Mucosa of rectum (tissue), 2 donors: ENCODE measurements around the gene JOSD1.
"Not testable (repeated sequence)": the region's sequence is repeated elsewhere in the genome, so short reads cannot be mapped to it uniquely, and the experiment has no call there.

ENCODE experiments used
- H3K27ac ChIP-seq, 2 donors: one replicate each; pipeline ENCODE4 v1.7.0; 2013; ENCODE audit warnings: inconsistent platforms in 2 of 2, low read depth in 2 of 2, low read length in 2 of 2
- H3K27me3 ChIP-seq, 2 donors: one replicate each; pipeline ENCODE4 v1.7.0; 2013; ENCODE audit warnings: low read length in 2 of 2; ENCODE audit not compliant: control insufficient read depth in 2 of 2, insufficient read depth in 2 of 2
- H3K36me3 ChIP-seq, 2 donors: one replicate each; pipeline ENCODE4 v1.7.0; 2013; ENCODE audit warnings: low read length in 2 of 2; ENCODE audit not compliant: control insufficient read depth in 2 of 2, insufficient read depth in 2 of 2
- H3K4me1 ChIP-seq, 2 donors: one replicate each; pipeline ENCODE4 v1.7.0; 2013; ENCODE audit warnings: low read length in 2 of 2, mild to moderate bottlenecking in 1 of 2; ENCODE audit not compliant: control insufficient read depth in 2 of 2, insufficient read depth in 2 of 2
- H3K4me3 ChIP-seq, 2 donors: one replicate each; pipeline ENCODE4 v1.7.0; 2013; ENCODE audit warnings: low read length in 2 of 2
- H3K9ac ChIP-seq, 2 donors: one replicate each; pipeline ENCODE4 v1.7.0; 2013; ENCODE audit warnings: low read length in 2 of 2, low read depth in 1 of 2, mild to moderate bottlenecking in 1 of 2
- H3K9me3 ChIP-seq, 2 donors: one replicate each; pipeline ENCODE4 v1.7.0; 2013; ENCODE audit warnings: low read length in 2 of 2; ENCODE audit not compliant: control insufficient read depth in 2 of 2
- donor health status: healthy.
- donor health status: Normal muscosa, but diverticular disease.

JOSD1 gene

GRCh38 chr22:38655519-38656255 lies 45.1 kb downstream of the JOSD1 start:
- peak overlapping the region; percentile 72 to 96 for H3K4me3 ChIP-seq
- H3K9ac ChIP-seq, result peak overlapping the region in 1 of 2 donors; percentile 89

GRCh38 chr22:38653741-38654140 lies 47.0 kb downstream of the JOSD1 start:
- Histone ChIP-seq H3K4me1 (peaks cover 5 to 15% of the 10 kb centered on the region in 2 donors), H3K9ac (no peak overlapping the region), H3K4me3 (no peak overlapping the region), H3K9me3 (no peaks in the 10 kb centered on the region), H3K27ac (no peak overlapping the region), H3K27me3 (no peaks in the 10 kb centered on the region), H3K36me3 (no peaks in the 10 kb centered on the region)

More at GRCh38 chr22:38655519-38656255, 45.1 kb downstream of the JOSD1 start:
- Histone ChIP-seq H3K27me3 (no peaks in the 10 kb centered on the region), H3K27ac (peak overlapping the region; percentile 85 to 90), H3K9me3 (no peaks in the 10 kb centered on the region), H3K36me3 (peaks cover 0 to under 1% of the 10 kb centered on the region in 2 donors), H3K4me1 (peaks cover 5 to 15% of the 10 kb centered on the region in 2 donors)

GRCh38 chr22:38652859-38653258 lies 47.9 kb downstream of the JOSD1 start:
- Histone ChIP-seq H3K27ac (no peak overlapping the region), H3K9ac (no peak overlapping the region)

GRCh38 chr22:38649841-38650522 lies 50.8 kb downstream of the JOSD1 start:
- H3K9ac ChIP-seq, result no peak overlapping the region
- H3K4me3 ChIP-seq, result no peak overlapping the region
- no peaks in the 10 kb centered on the region for H3K27me3 ChIP-seq
- H3K36me3 ChIP-seq, result no peaks in the 10 kb centered on the region
- peaks cover 0 to 3% of the 10 kb centered on the region in 2 donors for H3K4me1 ChIP-seq
- no peaks in the 10 kb centered on the region for H3K9me3 ChIP-seq
- H3K27ac ChIP-seq, result no peak overlapping the region

More at GRCh38 chr22:38652859-38653258, 47.9 kb downstream of the JOSD1 start:
- Histone ChIP-seq H3K4me3 (no peak overlapping the region), H3K9me3 (no peaks in the 10 kb centered on the region), H3K36me3 (no peaks in the 10 kb centered on the region), H3K4me1 (peaks cover 5 to 15% of the 10 kb centered on the region in 2 donors), H3K27me3 (no peaks in the 10 kb centered on the region)

GRCh38 chr22:38645430-38645829 lies 55.3 kb downstream of the JOSD1 start:
- Histone ChIP-seq H3K4me1 (no peaks in the 10 kb centered on the region), H3K4me3 (no peak overlapping the region), H3K27me3 (no peaks in the 10 kb centered on the region), H3K9me3 (no peaks in the 10 kb centered on the region), H3K36me3 (no peaks in the 10 kb centered on the region), H3K9ac (no peak overlapping the region), H3K27ac (no peak overlapping the region)

- not testable (repeated sequence) for H3K36me3 ChIP-seq, H3K9ac ChIP-seq, H3K4me1 ChIP-seq, H3K9me3 ChIP-seq, H3K27ac ChIP-seq, H3K4me3 ChIP-seq, H3K27me3 ChIP-seq
These were observed 56.5 kb downstream of the JOSD1 start for GRCh38 chr22:38644245-38644644.

- no peak overlapping the region for H3K4me3 ChIP-seq
- no peaks in the 10 kb centered on the region for H3K4me1 ChIP-seq
- H3K27ac ChIP-seq, result no peak overlapping the region
- H3K36me3 ChIP-seq, result no peaks in the 10 kb centered on the region
- H3K9me3 ChIP-seq, result no peaks in the 10 kb centered on the region
- H3K9ac ChIP-seq, result no peak overlapping the region
- no peaks in the 10 kb centered on the region for H3K27me3 ChIP-seq
These were observed 59.2 kb downstream of the JOSD1 start for GRCh38 chr22:38641476-38642040.

GRCh38 chr22:38638728-38639127 lies 62.0 kb downstream of the JOSD1 start:
- no peaks in the 10 kb centered on the region for H3K4me1 ChIP-seq
- H3K9me3 ChIP-seq, result no peaks in the 10 kb centered on the region
- H3K36me3 ChIP-seq, result no peaks in the 10 kb centered on the region
- no peak overlapping the region for H3K27ac ChIP-seq
- no peaks in the 10 kb centered on the region for H3K27me3 ChIP-seq
- H3K9ac ChIP-seq, result no peak overlapping the region
- no peak overlapping the region for H3K4me3 ChIP-seq

GRCh38 chr22:38638216-38638615 lies 62.5 kb downstream of the JOSD1 start:
- Histone ChIP-seq H3K4me1 (no peaks in the 10 kb centered on the region), H3K9me3 (no peaks in the 10 kb centered on the region), H3K27me3 (no peaks in the 10 kb centered on the region), H3K9ac (no peak overlapping the region), H3K27ac (no peak overlapping the region), H3K4me3 (no peak overlapping the region), H3K36me3 (no peaks in the 10 kb centered on the region)
